Endodermal cell (in vitro differentiated cells): Measurements from ENCODE around the gene ANKH. TPM values are rescaled to one million over a fixed set of nuclear protein-coding genes. Genes with fewer than 3 reads are reported as not detected.

Experiments
- DNase-seq: peaks from one replicate; pipeline ENCODE4 v3.0.0-alpha.2; 2017
- H3K27ac ChIP-seq: 2 replicates; pipeline ENCODE4 v1.5.1; 2013; ENCODE audit warnings: mild to moderate bottlenecking, low read depth, low read length, moderate library complexity
- H3K27me3 ChIP-seq: 2 replicates; pipeline ENCODE4 v1.6.1; 2013; ENCODE audit warnings: mild to moderate bottlenecking, low read length, moderate library complexity; ENCODE audit not compliant: insufficient read depth, control insufficient read depth, poor library complexity, severe bottlenecking
- H3K36me3 ChIP-seq: 2 replicates; pipeline ENCODE4 v1.7.0; 2013; ENCODE audit warnings: mild to moderate bottlenecking, low read length, moderate library complexity; ENCODE audit not compliant: control insufficient read depth, insufficient read depth
- H3K4me1 ChIP-seq: one replicate; pipeline ENCODE4 v1.7.0; 2013; ENCODE audit warnings: low read length; ENCODE audit not compliant: control insufficient read depth, insufficient read depth
- H3K4me3 ChIP-seq: 2 replicates; pipeline ENCODE4 v1.5.1; 2013; ENCODE audit warnings: mild to moderate bottlenecking, low read length, moderate library complexity
- H3K9ac ChIP-seq: 2 replicates; pipeline ENCODE4 v1.6.1; 2013; ENCODE audit warnings: mild to moderate bottlenecking, low read length, moderate library complexity; ENCODE audit not compliant: poor library complexity, severe bottlenecking; ENCODE audit errors: extremely low read depth
- H3K9me3 ChIP-seq: 2 replicates; pipeline ENCODE4 v1.6.1; 2013; ENCODE audit warnings: mild to moderate bottlenecking, low read length, moderate library complexity; ENCODE audit not compliant: control insufficient read depth
- H3K27ac Mint-ChIP-seq: 2 replicates; pipeline ENCODE4 v1.8.0; 2020; ENCODE audit warnings: mixed read lengths
- H3K27me3 Mint-ChIP-seq: 2 replicates; pipeline ENCODE4 v1.8.0; 2021; ENCODE audit warnings: mild to moderate bottlenecking, mixed read lengths; ENCODE audit not compliant: insufficient read depth
- H3K36me3 Mint-ChIP-seq: 2 replicates; pipeline ENCODE4 v1.8.0; 2020; ENCODE audit warnings: low read depth, mixed read lengths
- H3K4me1 Mint-ChIP-seq: 2 replicates; pipeline ENCODE4 v1.8.0; 2020; ENCODE audit warnings: mixed read lengths
- H3K4me3 Mint-ChIP-seq: 2 replicates; pipeline ENCODE4 v1.8.0; 2020; ENCODE audit warnings: mild to moderate bottlenecking, moderate library complexity, mixed read lengths
- H3K9me3 Mint-ChIP-seq: 2 replicates; pipeline ENCODE4 v1.8.0; 2020; ENCODE audit warnings: mild to moderate bottlenecking, mixed read lengths
- CTCF ChIP-seq: fragments of 200-600 bp; sonication (generic); conservative IDR thresholded peaks from 2 replicates; pipeline ENCODE4 v1.5.0; 2021; ENCODE audit warnings: antibody characterized with exemption, mild to moderate bottlenecking
- WGBS, 2 experiments: methylation state at CpG; one replicate each; pipeline versions ENCODE4 v1.1.5 to v1.1.7; 2013; ENCODE audit warnings: missing lambda C conversion rate in 2 of 2, mixed read lengths in 1 of 2; ENCODE audit not compliant: insufficient coverage in 1 of 2, insufficient read length in 1 of 2; 5-methylcytosine and 5-hydroxymethylcytosine counted together
- total RNA-seq, 2 donors: library from RNA; stranded (reverse); fragmentation: NEBNext Ultra II Directional in 1 of 2; extraction: Animal tissue kit (Norgen Biotek cat#: 25700) in 1 of 2; gene quantifications; 2 replicates in 1 of 2; 3 replicates in 1 of 2; pipeline ENCODE4 v1.2.1, GENCODE V29; 2021

Gene ANKH
- total RNA-seq, 2 donors from 2014 or later = 26.5 to 43.4 TPM

- no peaks in the 10 kb centered on the region for H3K27me3 Mint-ChIP-seq
- peaks cover 2% of the 10 kb centered on the region for H3K4me1 Mint-ChIP-seq
- H3K27ac ChIP-seq = peak overlapping the region; percentile 15
- H3K9ac ChIP-seq = no peak overlapping the region
- no peak overlapping the region for H3K4me3 Mint-ChIP-seq
- TF ChIP-seq CTCF = no peak
- no peak for DNase-seq
- peaks cover 3% of the 10 kb centered on the region for H3K36me3 Mint-ChIP-seq
- H3K9me3 ChIP-seq = no peaks in the 10 kb centered on the region
- WGBS, 2 experiments = 91 to 92% methylated on average over 9 to 11 of the region's 11 CpGs
- no peak overlapping the region for H3K27ac Mint-ChIP-seq
- H3K9me3 Mint-ChIP-seq = no peaks in the 10 kb centered on the region
- H3K4me3 ChIP-seq = no peak overlapping the region
- no peaks in the 10 kb centered on the region for H3K4me1 ChIP-seq
- H3K27me3 ChIP-seq = no peaks in the 10 kb centered on the region
- H3K36me3 ChIP-seq = peaks cover 8% of the 10 kb centered on the region
Measured at GRCh38 chr5:14741801-14742440, 129.7 kb downstream of the ANKH start.

- H3K9ac ChIP-seq = no peak overlapping the region
- Mint-ChIP-seq H3K9me3 (no peaks in the 10 kb centered on the region), H3K36me3 (peaks cover 3% of the 10 kb centered on the region), H3K27ac (no peak overlapping the region), H3K27me3 (no peaks in the 10 kb centered on the region), H3K4me1 (peaks cover 2% of the 10 kb centered on the region), H3K4me3 (no peak overlapping the region)
- H3K36me3 ChIP-seq = peaks cover 8% of the 10 kb centered on the region
- no peaks in the 10 kb centered on the region for H3K9me3 ChIP-seq
- H3K4me3 ChIP-seq = no peak overlapping the region
- DNase-seq = no peak
- no peak overlapping the region for H3K27ac ChIP-seq
- H3K27me3 ChIP-seq = no peaks in the 10 kb centered on the region
- TF ChIP-seq CTCF = no peak
- WGBS, 2 experiments = 95 to 96% methylated on average over 13 of the region's 13 CpGs
- H3K4me1 ChIP-seq = no peaks in the 10 kb centered on the region
Measured at GRCh38 chr5:14741131-14741530, 130.4 kb downstream of the ANKH start.

GRCh38 chr5:14739981-14740380 lies 131.6 kb downstream of the ANKH start:
- H3K4me1 ChIP-seq = no peaks in the 10 kb centered on the region
- Mint-ChIP-seq H3K27ac (no peak overlapping the region), H3K9me3 (no peaks in the 10 kb centered on the region), H3K4me3 (no peak overlapping the region), H3K27me3 (no peaks in the 10 kb centered on the region), H3K36me3 (peaks cover 3% of the 10 kb centered on the region), H3K4me1 (peaks cover 2% of the 10 kb centered on the region)
- no peak overlapping the region for H3K9ac ChIP-seq
- H3K9me3 ChIP-seq = no peaks in the 10 kb centered on the region
- peak overlapping the region; percentile 8 for H3K27ac ChIP-seq
- 89 to 91% methylated on average over 5 of the region's 5 CpGs for WGBS, 2 experiments
- H3K36me3 ChIP-seq = peaks cover 8% of the 10 kb centered on the region
- no peak overlapping the region for H3K4me3 ChIP-seq
- DNase-seq = no peak
- TF ChIP-seq CTCF = no peak
- H3K27me3 ChIP-seq = no peaks in the 10 kb centered on the region
